Activated CD8-positive, alpha-beta T cell treated with anti-CD3 and anti-CD28 coated beads, Interleukin-2, amount 10 ng/mL, durations not matched to agents 7 days and 5 days (primary cell): ENCODE measurements around the gene PLG. TPM values are rescaled to one million over a fixed set of nuclear protein-coding genes. Genes with fewer than 3 reads are reported as not detected.
"Not testable (repeated sequence)": the region's sequence is repeated elsewhere in the genome, so short reads cannot be mapped to it uniquely, and the experiment has no call there.

Experiments used
- ATAC-seq: fragments of 150-1000 bp; cut with Tn5 transposase; one replicate; pipeline ENCODE4 v1.10.0; 2021; ENCODE audit warnings: moderate library complexity
- CTCF ChIA-PET: fragments of 350-600 bp; sonication (Branson Sonifier 250); formaldehyde crosslinking; loops from one replicate; lab custom pipeline; 2021; ENCODE audit warnings: antibody characterized with exemption; lab: Charles Lee
- POLR2A ChIA-PET: fragments of 350-600 bp; sonication (Branson Sonifier 250); formaldehyde crosslinking; loops from one replicate; lab custom pipeline; 2021; ENCODE audit warnings: antibody characterized with exemption; lab: Charles Lee
- DNase-seq: peaks from one replicate; pipeline ENCODE4 v3.0.0-alpha.2; 2020
- H3K27ac Mint-ChIP-seq: one replicate; pipeline ENCODE4 v1.8.0; 2021; ENCODE audit warnings: mild to moderate bottlenecking, mixed read lengths
- H3K27me3 Mint-ChIP-seq: one replicate; pipeline ENCODE4 v1.8.0; 2021; ENCODE audit warnings: low read depth, mixed read lengths
- H3K36me3 Mint-ChIP-seq: one replicate; pipeline ENCODE4 v1.8.0; 2021; ENCODE audit warnings: low read depth, mixed read lengths
- H3K4me1 Mint-ChIP-seq: one replicate; pipeline ENCODE4 v1.8.0; 2021; ENCODE audit warnings: low read depth, mixed read lengths
- H3K4me3 Mint-ChIP-seq: one replicate; pipeline ENCODE4 v1.8.0; 2021; ENCODE audit warnings: mild to moderate bottlenecking, mixed read lengths
- H3K9me3 Mint-ChIP-seq: one replicate; pipeline ENCODE4 v1.8.0; 2022; ENCODE audit warnings: mixed read lengths; ENCODE audit not compliant: insufficient read depth
- total RNA-seq, 2 experiments: library from RNA; stranded (reverse); gene quantifications; one replicate each; pipeline ENCODE4 v1.2.3, GENCODE V29; 2021

Gene PLG
- total RNA-seq, 2 experiments from 2014 or later, result 0.55 TPM; not detected in 1

GRCh38 chr6:160801418-160801817 is 99.4 kb downstream of the PLG start:
- POLR2A ChIA-PET, result no interaction called here
- DNase-seq (no peak), ATAC-seq (no peak)
- Mint-ChIP-seq H3K9me3 (peaks cover 8% of the 10 kb centered on the region), H3K27me3 (no peaks in the 10 kb centered on the region), H3K36me3 (no peaks in the 10 kb centered on the region), H3K4me3 (no peak overlapping the region), H3K4me1 (no peaks in the 10 kb centered on the region), H3K27ac (no peak overlapping the region)
- CTCF ChIA-PET, result no interaction called here

- DNase-seq, H3K36me3 Mint-ChIP-seq, H3K4me1 Mint-ChIP-seq, POLR2A ChIA-PET, H3K27ac Mint-ChIP-seq, CTCF ChIA-PET, H3K27me3 Mint-ChIP-seq, ATAC-seq, H3K4me3 Mint-ChIP-seq, H3K9me3 Mint-ChIP-seq: not testable (repeated sequence)
Measured at GRCh38 chr6:160802049-160802448, 100.0 kb downstream of the PLG start.

Other genes starting within 250 kb of the PLG start
- gene LPA, start 38.0 kb upstream of the PLG start, total RNA-seq, result not detected